ENCODE results near the gene PTPN14.
"Not testable (repeated sequence)": the region's sequence is repeated elsewhere in the genome, so short reads cannot be mapped to it uniquely, and the experiment has no call there.

PTPN14 gene

DNA sequence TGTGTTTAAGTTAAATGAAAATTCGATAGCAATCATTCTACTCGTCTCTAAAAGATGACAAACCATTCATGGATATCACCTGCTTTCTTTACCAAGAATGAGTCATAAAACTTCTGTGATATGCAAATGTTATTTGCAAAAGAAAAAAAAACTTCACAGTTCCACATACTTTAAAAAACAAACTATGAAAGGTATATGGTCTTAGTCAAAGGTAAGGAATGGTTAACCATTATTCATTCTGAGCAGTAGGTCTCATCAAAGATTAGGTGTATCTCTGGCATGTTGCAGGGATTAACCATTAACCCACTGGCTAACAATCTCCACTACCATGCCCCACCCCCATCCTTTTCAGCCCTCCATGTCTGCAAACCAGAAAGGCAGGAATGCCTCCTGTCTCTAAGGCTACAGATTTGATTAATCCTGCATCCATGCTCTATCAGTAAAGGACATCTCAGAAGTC, 44.4 kb downstream of the PTPN14 start:
- peak; percentile 64 for DNase-seq

DNA sequence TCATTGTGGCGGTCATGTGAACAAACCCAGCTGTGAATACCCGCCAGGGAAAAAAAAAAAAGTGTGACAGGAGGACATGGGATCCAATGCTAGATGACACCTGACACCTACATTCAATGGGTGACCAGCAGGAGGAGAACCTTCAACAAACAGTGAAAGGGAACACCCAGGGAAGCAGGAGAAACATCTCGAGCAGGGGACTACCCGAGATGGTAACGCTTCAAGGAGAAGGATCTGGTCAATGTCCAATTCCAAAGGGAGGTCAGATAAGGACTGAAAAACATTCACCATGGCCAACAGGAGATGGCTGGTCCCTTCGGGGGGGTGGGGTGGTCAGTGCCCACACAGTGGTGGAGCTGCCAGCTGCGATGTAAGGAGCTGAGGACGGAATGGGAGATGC, 46.3 kb downstream of the PTPN14 start:
- DNase-seq: no peak

DNA sequence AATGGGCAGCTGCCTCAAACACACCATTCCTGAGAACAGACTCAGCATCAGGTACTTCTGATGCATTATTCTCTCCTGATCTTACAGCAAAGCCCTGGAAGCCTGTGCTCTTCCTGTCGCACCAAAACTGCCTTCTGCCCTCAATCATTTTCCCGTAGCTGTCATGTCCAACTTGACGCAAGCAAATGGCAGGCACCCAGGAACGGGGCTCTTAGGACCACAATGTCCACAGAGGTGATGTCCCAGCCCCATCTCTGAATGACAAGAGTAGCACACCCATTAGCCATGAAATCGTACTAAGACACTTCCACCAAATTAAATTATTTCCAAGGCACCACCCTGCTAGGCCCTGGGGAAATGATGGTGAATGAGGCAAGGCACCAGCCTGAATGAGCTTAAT, 47.1 kb downstream of the PTPN14 start:
- DNase-seq: no peak

DNA sequence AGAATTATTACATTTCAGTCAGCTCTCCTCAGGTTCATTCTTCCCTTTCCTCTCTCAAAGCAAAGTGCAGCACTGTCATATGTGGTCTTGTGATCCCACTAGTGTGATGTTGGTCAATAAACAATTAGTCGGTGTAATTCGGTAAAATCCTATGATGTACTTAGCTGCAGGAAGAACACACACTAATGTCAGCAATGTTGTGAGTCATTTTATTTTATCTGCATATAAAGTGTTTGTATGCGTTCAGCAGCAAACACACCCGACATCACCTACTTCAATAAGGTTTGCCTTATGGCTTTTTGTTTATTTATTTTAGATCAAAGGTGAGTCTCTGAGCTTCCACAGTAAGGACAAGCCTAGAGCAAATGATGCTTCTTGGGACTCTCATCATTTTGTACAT, 47.8 kb downstream of the PTPN14 start:
- no peak for DNase-seq

DNA sequence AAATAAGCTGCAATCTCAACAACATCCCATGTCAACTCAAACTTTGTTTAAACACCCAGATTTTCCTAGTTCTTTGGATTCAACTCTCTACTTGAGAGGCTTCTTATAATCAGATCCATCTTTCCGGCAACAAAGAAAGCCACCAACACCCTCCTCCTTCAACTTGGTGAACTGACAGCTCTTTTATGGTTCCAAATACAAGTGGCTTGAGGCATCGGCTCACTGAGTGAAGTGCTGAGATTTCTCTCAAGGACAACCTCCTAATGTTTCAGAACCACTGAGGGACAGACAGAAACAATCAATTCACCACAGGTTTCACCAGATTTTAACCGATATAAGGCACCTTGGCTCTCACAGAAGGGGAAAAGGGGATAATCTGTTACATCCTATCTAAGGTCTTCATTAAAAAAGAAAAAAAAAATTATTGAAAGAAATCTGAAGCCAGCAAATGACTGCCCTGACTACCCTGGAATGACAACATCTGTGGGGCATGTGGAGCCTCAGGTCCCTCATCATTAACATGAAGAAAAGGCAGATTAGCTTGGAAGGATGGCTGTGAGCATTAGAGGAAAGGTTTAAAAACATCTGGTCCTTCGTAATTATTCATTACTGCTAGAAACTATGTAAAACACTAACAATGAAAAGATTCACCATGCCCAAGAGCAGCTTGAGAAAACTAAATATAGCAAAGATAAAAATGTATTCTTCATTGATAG, 50.9 kb downstream of the PTPN14 start:
- no peak for DNase-seq

DNA sequence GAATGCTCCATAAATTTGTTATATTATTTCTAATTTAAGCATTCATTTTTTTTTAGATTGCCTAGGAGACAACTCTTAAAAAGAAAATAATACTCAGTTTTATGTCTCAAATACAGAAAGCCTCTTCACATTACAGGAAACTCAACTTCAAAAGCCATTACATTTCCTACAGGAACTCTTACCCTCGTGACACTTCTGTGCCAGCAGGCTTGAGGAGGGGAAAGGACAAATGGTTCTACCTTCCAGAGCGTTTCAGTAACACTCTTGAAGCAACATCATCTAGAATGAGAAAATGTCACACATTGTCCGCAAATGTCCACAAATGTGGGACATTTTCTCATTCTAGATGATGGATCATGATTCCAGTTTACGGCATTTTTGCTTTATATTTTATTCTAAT, 51.7 kb downstream of the PTPN14 start:
- no peak for DNase-seq

DNA sequence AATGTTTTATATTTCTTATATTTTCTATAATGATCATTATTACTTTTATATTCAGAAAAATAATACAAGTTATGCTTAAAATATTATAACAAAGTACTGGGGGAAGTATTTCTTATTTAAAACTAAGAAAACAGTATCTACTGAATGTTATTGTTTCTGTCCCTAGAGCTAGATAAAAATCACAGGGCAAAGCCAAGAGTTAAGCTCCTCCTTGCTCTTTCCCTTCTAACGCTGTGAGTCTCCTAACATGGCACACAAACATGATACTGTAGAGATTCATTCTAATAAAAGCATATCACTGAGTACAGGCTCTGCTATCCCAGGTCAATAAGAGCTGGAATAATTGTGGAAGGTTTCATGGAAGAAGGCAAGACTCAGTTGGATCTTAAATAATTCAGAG, 53.4 kb downstream of the PTPN14 start:
- no peak for DNase-seq

DNA sequence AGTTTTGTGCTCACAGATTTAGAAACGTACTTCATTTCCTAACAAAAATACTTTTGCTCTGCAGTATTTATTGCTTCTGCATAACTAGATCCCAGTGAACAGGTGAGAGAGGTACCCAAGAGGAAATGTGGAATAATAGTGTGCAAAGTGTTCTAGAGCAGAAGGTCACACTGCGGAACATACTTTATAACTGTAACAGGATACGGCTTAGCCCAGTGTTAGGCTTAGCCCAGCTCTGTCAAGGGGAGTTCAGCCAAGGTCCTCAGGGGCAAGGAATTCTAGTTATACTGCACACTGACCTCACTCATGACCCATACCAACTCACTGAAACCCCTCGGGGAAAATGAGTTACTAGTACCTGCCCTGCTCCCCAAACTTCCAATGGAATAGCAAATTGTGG, 55.3 kb downstream of the PTPN14 start:
- no peak for DNase-seq

DNA sequence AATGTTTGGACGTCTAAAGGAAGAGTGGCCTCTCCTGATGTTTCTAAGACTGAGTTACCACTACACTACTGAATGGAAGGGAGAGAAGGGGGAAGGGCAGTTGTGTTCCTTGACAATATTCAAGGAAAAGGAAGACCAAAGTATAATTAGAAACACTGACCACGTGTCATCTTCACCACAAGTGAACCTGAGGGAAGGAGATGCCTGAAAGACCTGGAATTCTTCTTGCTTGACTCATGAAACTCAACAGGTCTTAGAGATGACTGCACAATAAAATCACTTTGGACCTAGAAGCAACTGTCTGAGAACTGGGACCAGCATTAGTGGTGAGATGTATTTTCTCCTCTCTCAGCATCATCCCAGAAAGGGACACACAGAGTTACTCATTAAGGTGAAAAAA, 56.7 kb downstream of the PTPN14 start:
- no peak for DNase-seq

DNA sequence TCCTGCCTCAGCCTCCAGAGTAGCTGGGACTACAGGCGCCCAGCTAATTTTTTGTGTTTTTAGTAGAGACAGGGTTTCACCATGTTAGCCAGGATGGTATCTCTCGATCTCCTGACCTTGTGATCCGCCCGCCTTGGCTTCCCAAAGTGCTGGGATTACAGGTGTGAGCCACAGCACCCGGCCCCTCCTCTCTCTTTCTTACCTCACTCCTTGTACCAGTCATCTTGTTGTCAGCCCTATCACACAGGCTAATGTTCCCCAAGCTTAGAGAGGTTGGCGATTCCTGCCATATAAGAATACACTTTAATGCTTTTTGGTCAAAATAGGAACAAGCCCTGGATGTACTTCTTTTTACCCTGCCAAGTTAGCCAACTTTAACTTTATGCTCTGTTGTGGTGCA, 57.2 kb downstream of the PTPN14 start:
- not testable (repeated sequence) for DNase-seq

DNA sequence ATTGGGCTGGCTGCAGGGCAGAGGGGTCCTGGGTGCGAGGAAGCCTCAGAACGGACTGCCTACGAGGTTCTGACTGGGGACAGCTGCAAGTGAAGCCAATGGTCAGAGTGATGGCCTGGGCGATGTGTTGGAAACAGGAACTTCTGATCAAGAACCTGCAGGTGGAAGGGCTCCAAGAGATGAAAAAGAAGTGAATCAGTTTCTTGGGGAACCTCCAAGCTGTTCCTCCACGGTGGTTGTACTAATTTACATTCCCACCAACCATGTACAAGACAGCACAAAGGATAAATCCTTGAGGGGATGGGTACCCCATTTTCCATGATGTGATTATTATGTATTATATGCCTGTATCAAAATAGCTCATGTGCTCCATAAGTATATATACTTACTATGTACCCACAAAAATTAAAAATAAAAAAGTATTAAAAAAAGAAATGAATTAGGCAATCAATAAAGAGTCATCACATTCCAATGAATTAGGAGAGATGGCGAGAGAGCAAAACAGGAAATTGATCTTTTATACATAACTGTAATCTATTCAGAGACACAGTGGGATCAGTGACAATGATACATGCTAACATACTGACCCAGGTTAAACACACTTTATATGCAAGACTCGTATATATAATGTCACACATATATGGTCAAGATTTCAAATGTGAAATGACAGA, 58.1 kb downstream of the PTPN14 start:
- DNase-seq: no peak

DNA sequence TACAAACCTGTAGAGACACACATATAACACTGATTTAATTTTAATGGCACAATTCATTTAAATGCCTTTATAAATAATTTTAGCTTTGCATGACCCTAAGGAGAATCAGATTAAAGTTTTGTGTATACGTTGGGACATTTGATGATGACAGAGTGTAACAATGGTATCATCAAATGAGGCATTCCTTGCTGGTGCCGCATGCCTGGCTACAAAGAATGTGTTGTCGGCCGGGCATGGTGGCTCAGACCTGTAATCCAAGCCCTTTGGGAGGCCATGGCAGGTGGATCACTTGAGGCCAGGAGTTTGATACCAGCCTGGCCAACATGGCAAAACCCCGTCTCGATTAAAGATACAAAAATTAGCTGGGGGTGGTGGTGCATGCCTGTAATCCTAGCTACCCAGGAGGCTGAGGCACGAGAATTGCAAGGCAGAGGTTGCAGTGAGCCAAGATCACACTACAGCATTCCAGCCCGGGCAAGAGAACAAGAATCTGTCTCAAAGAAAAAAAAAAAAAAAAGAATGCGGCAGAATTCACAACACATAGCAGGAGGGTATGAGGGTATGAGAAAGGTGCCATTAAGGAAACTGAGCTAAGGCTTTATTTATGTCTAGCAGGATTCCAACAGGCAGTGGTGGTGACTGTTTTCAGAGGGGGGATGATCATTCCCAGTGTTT, 58.9 kb downstream of the PTPN14 start:
- DNase-seq: no peak

DNA sequence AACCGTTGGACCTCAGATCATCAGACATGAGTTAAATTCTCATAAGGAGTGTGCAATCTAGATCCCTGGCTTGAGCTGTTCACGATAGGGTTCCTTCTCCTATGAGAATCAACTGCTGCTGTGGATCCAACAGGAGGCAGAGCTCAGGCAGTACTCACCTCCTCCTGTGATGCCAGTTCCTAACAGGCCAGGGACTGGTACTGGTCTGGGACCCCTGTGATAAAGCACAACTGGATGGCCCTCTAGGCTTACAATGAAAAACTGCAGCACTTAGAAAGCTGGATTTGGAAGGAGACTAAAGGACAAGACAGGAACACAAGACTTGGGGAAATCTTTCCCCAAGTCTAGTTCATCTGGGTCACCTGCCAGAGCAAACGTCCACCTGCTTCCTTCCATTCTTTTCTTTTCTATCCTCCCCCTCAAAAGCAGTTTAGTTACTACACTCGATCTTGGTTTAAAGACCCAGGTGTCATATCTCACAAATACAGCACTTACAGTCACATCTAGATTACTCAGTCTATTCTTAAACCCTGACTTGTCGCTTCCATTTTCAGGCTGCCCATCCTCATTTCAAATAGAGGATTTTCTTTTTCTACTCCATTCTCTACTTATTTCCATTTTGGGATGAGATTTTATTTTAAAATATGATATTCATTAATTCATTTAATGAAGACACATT, 59.8 kb downstream of the PTPN14 start:
- DNase-seq: no peak

DNA sequence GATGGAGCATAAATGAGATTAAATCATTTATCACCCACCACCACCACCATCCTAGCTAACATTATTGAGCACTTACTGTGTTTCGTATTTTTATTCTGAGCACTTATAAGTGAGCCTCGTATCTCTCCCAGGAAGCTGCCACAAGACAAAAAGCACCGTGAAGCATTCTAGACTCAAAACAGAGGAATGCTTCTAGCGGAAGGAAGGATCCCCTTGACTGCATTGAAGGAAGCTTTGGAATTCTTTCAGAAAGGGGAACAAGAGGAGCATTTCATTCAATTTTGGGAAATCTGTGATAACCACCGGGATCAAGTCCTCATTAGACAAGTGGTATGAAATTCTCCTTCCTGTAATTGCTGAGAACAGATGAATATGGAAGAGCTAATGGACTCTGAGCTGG, 66.3 kb downstream of the PTPN14 start:
- DNase-seq: no peak

DNA sequence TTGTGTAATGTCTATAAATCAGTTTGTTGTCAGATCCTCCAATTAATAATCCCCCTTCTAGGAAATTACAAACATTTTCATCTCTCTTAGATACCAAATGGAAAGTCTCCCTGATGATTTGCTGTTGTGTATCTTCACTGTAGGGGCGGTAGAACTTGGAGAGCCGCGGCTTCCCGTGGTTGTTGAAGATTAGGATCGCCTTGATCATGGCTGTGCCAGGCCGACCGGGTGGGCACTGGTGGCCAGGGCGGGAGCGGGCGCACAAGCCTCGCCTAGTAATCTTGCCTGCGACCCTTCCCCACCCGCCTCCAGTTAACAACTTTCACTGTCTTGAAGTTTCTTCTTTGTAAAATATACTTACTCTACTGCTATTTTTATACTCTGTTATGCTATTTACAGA, 68.2 kb downstream of the PTPN14 start:
- DNase-seq: not testable (repeated sequence)

DNA sequence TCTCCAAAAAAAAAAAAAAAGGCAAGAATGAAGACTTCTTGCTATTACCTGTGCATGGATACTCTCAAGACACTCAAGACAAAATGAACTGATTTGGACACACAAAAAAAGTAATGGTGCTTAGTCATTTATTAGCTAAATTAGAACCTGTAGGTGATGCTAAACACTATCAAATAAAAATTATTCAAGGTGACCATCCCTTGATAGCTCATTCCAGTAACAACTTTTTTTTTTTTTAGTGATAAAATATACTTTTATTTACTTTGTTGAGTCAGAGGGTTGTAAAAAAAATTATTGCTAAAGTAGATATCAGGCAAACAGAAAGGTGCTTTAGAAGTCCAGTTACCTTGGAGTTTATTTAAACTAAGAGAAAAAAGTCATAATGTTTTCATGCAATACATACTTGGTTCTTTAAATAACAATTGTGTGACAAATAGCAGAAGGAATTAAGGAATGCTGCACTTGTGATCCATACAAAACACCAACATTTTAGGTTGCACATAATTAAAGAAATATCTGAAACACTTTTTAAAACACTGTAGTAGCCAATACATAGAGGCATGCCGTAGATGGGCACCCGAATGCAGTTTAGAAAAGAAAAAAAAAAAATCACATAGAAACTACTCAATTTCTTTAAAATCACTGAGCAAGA, 69.3 kb downstream of the PTPN14 start:
- DNase-seq: not testable (repeated sequence)

DNA sequence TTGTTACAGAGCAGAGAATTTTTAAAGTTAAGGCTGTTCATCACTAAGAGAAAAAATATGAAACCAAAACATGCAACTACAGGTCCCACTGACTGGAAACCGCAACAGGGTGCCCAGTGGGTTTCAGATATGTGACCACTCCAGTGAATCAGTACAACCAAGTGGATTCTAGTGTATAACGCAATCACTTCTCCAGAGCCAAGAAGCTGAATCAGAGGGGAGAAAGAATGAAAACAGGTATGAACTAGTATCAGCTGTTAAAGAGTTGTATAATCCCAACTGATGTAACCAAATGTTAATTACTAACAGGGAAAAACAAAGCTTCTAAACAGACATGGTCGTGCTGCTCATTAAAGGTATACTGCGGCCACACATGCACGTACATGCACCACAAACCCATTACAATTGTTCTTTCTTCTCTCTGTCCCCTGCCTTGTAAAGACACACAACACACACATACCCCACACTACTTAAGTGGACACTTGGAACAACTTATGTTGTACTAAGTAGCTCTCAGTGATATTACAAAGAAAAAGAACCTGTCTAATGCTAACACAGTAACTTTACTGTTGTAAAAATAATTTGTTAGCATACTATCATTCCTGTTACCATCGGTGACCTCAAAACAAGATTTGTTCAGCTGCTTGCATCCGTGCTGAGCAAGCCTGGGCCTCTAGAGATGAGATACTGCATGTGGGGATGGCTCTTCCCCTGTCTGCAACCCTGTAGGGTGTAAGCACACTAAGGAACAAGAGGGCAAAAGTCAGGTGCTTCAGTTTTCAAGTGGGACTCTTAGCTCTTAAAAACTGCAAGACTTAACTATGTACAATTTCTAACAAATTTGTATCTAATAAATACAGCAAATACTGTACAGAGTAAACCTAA, 74.2 kb downstream of the PTPN14 start:
- DNase-seq: no peak

DNA sequence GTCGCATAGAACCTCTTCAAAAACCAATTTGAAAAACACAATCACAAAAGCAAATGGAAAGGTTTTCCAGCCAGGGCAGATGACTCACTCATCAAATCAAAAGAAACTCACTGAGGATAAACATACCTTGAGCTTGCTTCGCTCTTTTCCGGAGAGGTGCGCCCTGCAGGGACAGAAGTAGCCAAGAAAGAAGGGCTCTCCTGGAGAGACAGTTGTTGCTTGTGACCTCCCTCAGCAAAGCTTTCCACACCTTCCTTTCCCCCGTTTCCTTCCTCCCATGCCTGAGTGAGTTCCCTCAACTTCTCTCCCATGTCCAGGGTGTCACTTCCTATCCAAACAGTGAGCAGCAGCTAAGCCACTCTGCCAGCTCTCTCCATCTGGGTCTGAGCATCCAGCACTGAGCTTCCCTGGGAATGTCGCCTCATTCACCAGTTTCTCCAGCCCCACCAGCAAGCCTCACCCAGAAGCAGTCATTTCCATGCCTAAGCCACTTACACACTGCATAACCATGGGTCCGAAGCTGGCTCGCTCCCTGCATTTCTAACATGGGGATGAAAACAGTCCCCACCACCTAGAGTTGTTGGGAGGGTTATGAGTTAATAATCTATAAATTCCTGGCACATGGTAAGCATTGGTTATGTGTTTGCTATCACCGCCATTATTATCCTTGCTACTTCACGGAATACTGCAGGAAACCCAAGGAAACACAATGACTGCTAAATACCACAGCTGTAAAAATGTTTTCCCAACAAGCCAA, 75.0 kb downstream of the PTPN14 start:
- no peak for DNase-seq

DNA sequence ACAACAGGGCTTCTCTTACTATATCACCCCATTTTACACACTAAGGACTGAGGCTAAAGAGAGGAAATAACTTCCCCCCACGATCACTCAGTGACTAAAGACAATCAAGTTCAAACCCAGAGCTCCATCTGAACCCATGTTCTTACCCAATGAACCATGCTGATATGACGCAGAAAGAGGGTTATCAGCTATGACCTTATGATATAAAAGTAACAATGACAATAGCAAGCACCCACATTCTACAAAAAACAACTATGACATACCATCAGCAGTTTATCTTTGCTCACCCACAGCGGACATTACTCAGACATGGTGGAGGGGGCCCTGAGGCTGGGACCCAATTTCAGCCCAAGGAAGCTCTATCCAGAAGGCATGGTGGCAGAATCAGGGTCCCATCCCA, 75.7 kb downstream of the PTPN14 start:
- no peak for DNase-seq

DNA sequence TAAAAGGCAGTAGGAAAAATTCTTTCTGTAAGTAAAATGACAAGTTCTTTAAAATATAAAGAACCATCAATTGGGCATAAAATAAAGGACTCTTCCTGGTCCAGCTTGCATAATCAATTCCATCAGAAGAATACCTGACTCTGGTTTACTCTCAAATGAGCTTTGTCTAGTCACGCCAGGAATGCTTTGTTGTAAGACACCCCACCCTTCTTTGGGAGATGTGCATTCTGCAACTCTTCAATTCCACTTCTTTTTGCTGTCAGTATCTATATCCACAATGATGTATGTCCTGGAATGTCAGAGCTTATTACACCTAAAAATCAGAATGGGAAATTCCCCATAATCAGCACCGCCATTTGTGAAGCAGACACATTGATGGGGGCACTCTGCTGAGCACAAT, 76.1 kb downstream of the PTPN14 start:
- no peak for DNase-seq

DNA sequence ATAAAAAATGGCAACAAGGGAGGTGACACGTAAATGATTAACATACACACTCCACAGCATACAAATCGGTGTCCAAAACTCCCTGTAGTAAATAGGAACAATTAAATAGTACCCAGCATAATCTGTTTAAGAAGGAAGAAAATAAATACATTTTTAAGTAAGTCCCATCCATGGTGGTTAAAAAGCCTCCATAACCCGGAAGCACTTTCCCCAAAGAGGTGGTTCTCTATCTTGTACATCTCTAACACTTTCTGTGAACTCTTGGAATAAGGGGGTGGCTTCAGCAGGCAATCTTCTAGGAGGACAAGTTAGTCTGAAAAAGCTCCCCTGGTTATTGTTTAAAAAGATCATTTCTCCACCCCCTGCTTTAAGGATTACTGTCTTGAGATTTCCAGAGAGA, 76.9 kb downstream of the PTPN14 start:
- DNase-seq: no peak
